GM21447 (cell line): ENCODE measurements around the gene CHKA.

Experiments
- ATAC-seq: cut with Tn5 transposase; IDR thresholded peaks from one replicate; pipeline ENCODE4 v1.9.1; 2021; ENCODE audit not compliant: unreplicated experiment

Gene CHKA

GRCh38 chr11:68143310-68143689, 22.1 kb upstream of the CHKA start:
- ATAC-seq, result no peak

- ATAC-seq, result no peak
Measured at GRCh38 chr11:68142441-68143309, 21.5 kb upstream of the CHKA start.

- no peak for ATAC-seq
Measured at GRCh38 chr11:68142028-68142412, 20.8 kb upstream of the CHKA start.

- ATAC-seq, result no peak
Measured at GRCh38 chr11:68141246-68142027, 20.2 kb upstream of the CHKA start.

- ATAC-seq, result no peak
Measured at GRCh38 chr11:68140496-68141245, 19.5 kb upstream of the CHKA start.

- ATAC-seq, result no peak
Measured at GRCh38 chr11:68138237-68138636, 17.0 kb upstream of the CHKA start.

- ATAC-seq, result no peak
Measured at GRCh38 chr11:68137833-68138232, 16.6 kb upstream of the CHKA start.

- no peak for ATAC-seq
Measured at GRCh38 chr11:68136866-68137265, 15.7 kb upstream of the CHKA start.

- ATAC-seq, result no peak
Measured at GRCh38 chr11:68135161-68135560, 14.0 kb upstream of the CHKA start.

- ATAC-seq, result no peak
Measured at GRCh38 chr11:68133761-68134160, 12.6 kb upstream of the CHKA start.

GRCh38 chr11:68130121-68130520, 8.9 kb upstream of the CHKA start:
- ATAC-seq, result no peak

GRCh38 chr11:68128682-68129327, 7.6 kb upstream of the CHKA start:
- ATAC-seq, result no peak

- ATAC-seq, result no peak
Measured at GRCh38 chr11:68127714-68128681, 6.8 kb upstream of the CHKA start.

GRCh38 chr11:68125164-68125563, 4.0 kb upstream of the CHKA start:
- no peak for ATAC-seq

- no peak for ATAC-seq
Measured at GRCh38 chr11:68122936-68123539, 1.9 kb upstream of the CHKA start.

GRCh38 chr11:68120273-68121066, 718 bp downstream of the CHKA start:
- peak; percentile 20 for ATAC-seq

- no peak for ATAC-seq
Measured at GRCh38 chr11:68118706-68119448, 2.3 kb downstream of the CHKA start.
